ENCODE results near the gene HMOX1. TPM values are rescaled to one million over a fixed set of nuclear protein-coding genes. Genes with fewer than 3 reads are reported as not detected.

Gene HMOX1
- total RNA-seq, 1 experiment from 2014 or later: 1.3 TPM

GRCh38 chr22:35369996-35370395 lies 10.9 kb upstream of the HMOX1 start:
- H3K4me3 ChIP-seq (ENCODE audit: low read length): no peak overlapping the region
- DNase-seq: no peak
- no peaks in the 10 kb centered on the region for H3K36me3 ChIP-seq (ENCODE audit: insufficient read depth, low read length)
- no peak overlapping the region for H2AFZ ChIP-seq (ENCODE audit: low read length)
- no peak overlapping the region for H3K27ac ChIP-seq (ENCODE audit: low read length)
- no peaks in the 10 kb centered on the region for H3K79me2 ChIP-seq (ENCODE audit: low read length)
- no peaks in the 10 kb centered on the region for H3K9me3 ChIP-seq (ENCODE audit: low read length)
- H3K4me2 ChIP-seq (ENCODE audit: low read depth, low read length, poor library complexity, severe bottlenecking): no peak overlapping the region
- H3K9ac ChIP-seq (ENCODE audit: low read length): no peak overlapping the region
- no peaks in the 10 kb centered on the region for H3K9me2 ChIP-seq (replicated peaks; ENCODE audit: insufficient read depth, low read length)
- H3K4me1 ChIP-seq (ENCODE audit: low read length): peaks cover 14% of the 10 kb centered on the region
- no peaks in the 10 kb centered on the region for H3K27me3 ChIP-seq (ENCODE audit: low read length)
- no peaks in the 10 kb centered on the region for H4K20me1 ChIP-seq (ENCODE audit: insufficient read depth, low read depth, low read length)

DNA sequence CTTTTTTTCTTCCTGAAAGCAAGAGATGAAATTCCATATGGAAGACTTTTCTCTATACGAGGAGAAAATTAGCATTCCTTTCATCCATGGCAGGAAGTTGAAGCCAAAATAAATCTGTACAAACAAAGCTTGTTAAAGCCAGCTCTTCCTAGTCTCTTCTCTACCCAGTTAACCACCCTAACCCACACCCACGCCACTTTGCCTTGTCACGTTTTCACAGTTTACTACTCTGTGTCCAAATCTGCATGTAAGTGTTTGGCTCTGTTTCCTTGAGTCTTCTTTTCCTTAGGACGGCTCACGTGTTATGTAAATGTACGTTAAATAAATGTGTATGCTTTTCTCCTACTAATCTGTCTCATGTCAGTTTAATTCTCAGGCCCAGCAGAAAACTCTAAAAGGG lies 7.1 kb upstream of the HMOX1 start:
- Histone ChIP-seq H2AFZ (ENCODE audit: low read length) (no peak overlapping the region), H3K9me2 (replicated peaks; ENCODE audit: insufficient read depth, low read length) (no peaks in the 10 kb centered on the region), H3K9me3 (ENCODE audit: low read length) (no peaks in the 10 kb centered on the region), H3K4me1 (ENCODE audit: low read length) (peaks cover 31% of the 10 kb centered on the region), H3K27ac (ENCODE audit: low read length) (no peak overlapping the region), H3K36me3 (ENCODE audit: insufficient read depth, low read length) (no peaks in the 10 kb centered on the region), H3K4me3 (ENCODE audit: low read length) (no peak overlapping the region), H3K27me3 (ENCODE audit: low read length) (no peaks in the 10 kb centered on the region), H4K20me1 (ENCODE audit: insufficient read depth, low read depth, low read length) (no peaks in the 10 kb centered on the region), H3K9ac (ENCODE audit: low read length) (no peak overlapping the region), H3K4me2 (ENCODE audit: low read depth, low read length, poor library complexity, severe bottlenecking) (no peak overlapping the region), H3K79me2 (ENCODE audit: low read length) (no peaks in the 10 kb centered on the region)
- DNase-seq: no peak

- Histone ChIP-seq H3K79me2 (ENCODE audit: low read length) (no peaks in the 10 kb centered on the region), H3K4me1 (ENCODE audit: low read length) (peaks cover 37% of the 10 kb centered on the region), H4K20me1 (ENCODE audit: insufficient read depth, low read depth, low read length) (no peaks in the 10 kb centered on the region), H3K27me3 (ENCODE audit: low read length) (no peaks in the 10 kb centered on the region), H3K27ac (ENCODE audit: low read length) (no peak overlapping the region), H2AFZ (ENCODE audit: low read length) (0 out of 2 replicates have a peak overlapping the region, but pooled peaks have one; percentile 28), H3K9ac (ENCODE audit: low read length) (no peak overlapping the region), H3K36me3 (ENCODE audit: insufficient read depth, low read length) (no peaks in the 10 kb centered on the region), H3K9me3 (ENCODE audit: low read length) (no peaks in the 10 kb centered on the region), H3K4me2 (ENCODE audit: low read depth, low read length, poor library complexity, severe bottlenecking) (no peak overlapping the region), H3K4me3 (ENCODE audit: low read length) (no peak overlapping the region), H3K9me2 (replicated peaks; ENCODE audit: insufficient read depth, low read length) (no peaks in the 10 kb centered on the region)
- DNase-seq: no peak
Observed at GRCh38 chr22:35375031-35375430, 5.9 kb upstream of the HMOX1 start.

GRCh38 chr22:35375526-35375925 lies 5.4 kb upstream of the HMOX1 start:
- H4K20me1 ChIP-seq (ENCODE audit: insufficient read depth, low read depth, low read length): no peaks in the 10 kb centered on the region
- no peak overlapping the region for H3K4me2 ChIP-seq (ENCODE audit: low read depth, low read length, poor library complexity, severe bottlenecking)
- H3K79me2 ChIP-seq (ENCODE audit: low read length): no peaks in the 10 kb centered on the region
- H3K9me2 ChIP-seq (replicated peaks; ENCODE audit: insufficient read depth, low read length): no peaks in the 10 kb centered on the region
- DNase-seq: no peak
- H3K4me3 ChIP-seq (ENCODE audit: low read length): no peak overlapping the region
- H3K4me1 ChIP-seq (ENCODE audit: low read length): peaks cover 40% of the 10 kb centered on the region
- no peak overlapping the region for H3K9ac ChIP-seq (ENCODE audit: low read length)
- H3K27ac ChIP-seq (ENCODE audit: low read length): no peak overlapping the region
- H3K27me3 ChIP-seq (ENCODE audit: low read length): no peaks in the 10 kb centered on the region
- no peaks in the 10 kb centered on the region for H3K9me3 ChIP-seq (ENCODE audit: low read length)
- peak overlapping the region; percentile 28; the same call in 1 of the 2 replicates for H2AFZ ChIP-seq (ENCODE audit: low read length)
- H3K36me3 ChIP-seq (ENCODE audit: insufficient read depth, low read length): no peaks in the 10 kb centered on the region

- Histone ChIP-seq H3K4me3 (ENCODE audit: low read length) (peak overlapping the region; percentile 22; the same call in 1 of the 2 replicates), H3K27me3 (ENCODE audit: low read length) (no peaks in the 10 kb centered on the region), H3K9ac (ENCODE audit: low read length) (peak overlapping the region; percentile 55), H3K4me1 (ENCODE audit: low read length) (peaks cover 50% of the 10 kb centered on the region), H3K9me3 (ENCODE audit: low read length) (no peaks in the 10 kb centered on the region), H2AFZ (ENCODE audit: low read length) (peak overlapping the region; percentile 66), H3K27ac (ENCODE audit: low read length) (peak overlapping the region; percentile 86), H3K79me2 (ENCODE audit: low read length) (no peaks in the 10 kb centered on the region), H3K4me2 (ENCODE audit: low read depth, low read length, poor library complexity, severe bottlenecking) (peak overlapping the region; percentile 56), H3K36me3 (ENCODE audit: insufficient read depth, low read length) (no peaks in the 10 kb centered on the region), H3K9me2 (replicated peaks; ENCODE audit: insufficient read depth, low read length) (no peaks in the 10 kb centered on the region), H4K20me1 (ENCODE audit: insufficient read depth, low read depth, low read length) (no peaks in the 10 kb centered on the region)
- DNase-seq: peak; percentile 95
Observed at GRCh38 chr22:35376728-35377472, 4.0 kb upstream of the HMOX1 start.

- H3K9me3 ChIP-seq (ENCODE audit: low read length): no peaks in the 10 kb centered on the region
- peak overlapping the region; percentile 56 for H3K4me2 ChIP-seq (ENCODE audit: low read depth, low read length, poor library complexity, severe bottlenecking)
- no peaks in the 10 kb centered on the region for H3K79me2 ChIP-seq (ENCODE audit: low read length)
- peaks cover 50% of the 10 kb centered on the region for H3K4me1 ChIP-seq (ENCODE audit: low read length)
- peak overlapping the region; percentile 66 for H2AFZ ChIP-seq (ENCODE audit: low read length)
- H3K9me2 ChIP-seq (replicated peaks; ENCODE audit: insufficient read depth, low read length): no peaks in the 10 kb centered on the region
- no peaks in the 10 kb centered on the region for H4K20me1 ChIP-seq (ENCODE audit: insufficient read depth, low read depth, low read length)
- H3K9ac ChIP-seq (ENCODE audit: low read length): peak overlapping the region; percentile 55
- peak; percentile 53 for DNase-seq
- peak overlapping the region; percentile 86 for H3K27ac ChIP-seq (ENCODE audit: low read length)
- no peak overlapping the region for H3K4me3 ChIP-seq (ENCODE audit: low read length)
- no peaks in the 10 kb centered on the region for H3K36me3 ChIP-seq (ENCODE audit: insufficient read depth, low read length)
- H3K27me3 ChIP-seq (ENCODE audit: low read length): no peaks in the 10 kb centered on the region
Observed at GRCh38 chr22:35377735-35378134, 3.2 kb upstream of the HMOX1 start.

GRCh38 chr22:35378621-35379020 lies 2.3 kb upstream of the HMOX1 start:
- Histone ChIP-seq H3K9me2 (replicated peaks; ENCODE audit: insufficient read depth, low read length) (no peaks in the 10 kb centered on the region), H3K79me2 (ENCODE audit: low read length) (no peaks in the 10 kb centered on the region), H3K4me3 (ENCODE audit: low read length) (no peak overlapping the region), H3K9ac (ENCODE audit: low read length) (no peak overlapping the region), H2AFZ (ENCODE audit: low read length) (no peak overlapping the region), H4K20me1 (ENCODE audit: insufficient read depth, low read depth, low read length) (no peaks in the 10 kb centered on the region), H3K27ac (ENCODE audit: low read length) (peak overlapping the region; percentile 86; the same call in 1 of the 2 replicates), H3K4me1 (ENCODE audit: low read length) (peaks cover 50% of the 10 kb centered on the region), H3K9me3 (ENCODE audit: low read length) (no peaks in the 10 kb centered on the region), H3K36me3 (ENCODE audit: insufficient read depth, low read length) (no peaks in the 10 kb centered on the region), H3K27me3 (ENCODE audit: low read length) (no peaks in the 10 kb centered on the region), H3K4me2 (ENCODE audit: low read depth, low read length, poor library complexity, severe bottlenecking) (peak overlapping the region; percentile 56)
- DNase-seq: no peak

- Histone ChIP-seq H3K4me3 (ENCODE audit: low read length) (no peak overlapping the region), H3K79me2 (ENCODE audit: low read length) (no peaks in the 10 kb centered on the region)
Observed at GRCh38 chr22:35379146-35379993, 1.5 kb upstream of the HMOX1 start.

More at GRCh38 chr22:35379146-35379993, 1.5 kb upstream of the HMOX1 start:
- Histone ChIP-seq H3K4me1 (ENCODE audit: low read length) (peaks cover 50% of the 10 kb centered on the region), H3K4me2 (ENCODE audit: low read depth, low read length, poor library complexity, severe bottlenecking) (no peak overlapping the region), H3K9ac (ENCODE audit: low read length) (no peak overlapping the region), H3K9me3 (ENCODE audit: low read length) (no peaks in the 10 kb centered on the region), H3K27me3 (ENCODE audit: low read length) (no peaks in the 10 kb centered on the region), H4K20me1 (ENCODE audit: insufficient read depth, low read depth, low read length) (no peaks in the 10 kb centered on the region), H3K36me3 (ENCODE audit: insufficient read depth, low read length) (no peaks in the 10 kb centered on the region), H2AFZ (ENCODE audit: low read length) (no peak overlapping the region), H3K27ac (ENCODE audit: low read length) (no peak overlapping the region), H3K9me2 (replicated peaks; ENCODE audit: insufficient read depth, low read length) (no peaks in the 10 kb centered on the region)
- DNase-seq: no peak
